Ishikawa (cell line): ENCODE data around the gene NXPH2.

ENCODE experiments used
- CEBPB ChIP-seq: IDR thresholded peaks from 2 replicates; pipeline ENCODE4 v1.6.1; 2012
- CREB1 ChIP-seq: IDR thresholded peaks from 2 replicates; pipeline ENCODE4 v1.6.1; 2012; ENCODE audit warnings: low read depth
- EGR1 ChIP-seq: IDR thresholded peaks from 2 replicates; pipeline ENCODE4 v1.6.1; 2012
- EP300 ChIP-seq: IDR thresholded peaks from 2 replicates; pipeline ENCODE4 v1.6.1; 2012; ENCODE audit warnings: borderline replicate concordance
- FOXM1 ChIP-seq: IDR thresholded peaks from 2 replicates; pipeline ENCODE4 v1.6.1; 2012; ENCODE audit warnings: low read depth, borderline replicate concordance
- NFIC ChIP-seq: IDR thresholded peaks from 2 replicates; pipeline ENCODE4 v1.6.1; 2012
- RAD21 ChIP-seq: IDR thresholded peaks from 2 replicates; pipeline ENCODE4 v1.6.1; 2012; ENCODE audit warnings: low read depth
- TAF1 ChIP-seq: IDR thresholded peaks from 2 replicates; pipeline ENCODE4 v1.6.1; 2012; ENCODE audit warnings: low read depth, mild to moderate bottlenecking
- TCF12 ChIP-seq: IDR thresholded peaks from 2 replicates; pipeline ENCODE4 v1.6.1; 2012; ENCODE audit warnings: low read depth
- TEAD4 ChIP-seq: IDR thresholded peaks from 2 replicates; pipeline ENCODE4 v1.6.1; 2012
- YY1 ChIP-seq: IDR thresholded peaks from 2 replicates; pipeline ENCODE4 v1.6.1; 2012; ENCODE audit warnings: low read depth
- ZBTB7A ChIP-seq: IDR thresholded peaks from 2 replicates; pipeline ENCODE4 v1.6.1; 2012; ENCODE audit warnings: low read depth
- TF ChIP-seq, protein P1 (sequence below): IDR thresholded peaks from 2 replicates; pipeline ENCODE4 v1.6.1; 2012; ENCODE audit warnings: low read depth, mild to moderate bottlenecking
- TF ChIP-seq, protein P2 (sequence below): IDR thresholded peaks from 2 replicates; pipeline ENCODE4 v1.6.1; 2012
- TF ChIP-seq, protein P3 (sequence below): IDR thresholded peaks from 2 replicates; pipeline ENCODE4 v1.6.1; 2012

The NXPH2 gene

DNA sequence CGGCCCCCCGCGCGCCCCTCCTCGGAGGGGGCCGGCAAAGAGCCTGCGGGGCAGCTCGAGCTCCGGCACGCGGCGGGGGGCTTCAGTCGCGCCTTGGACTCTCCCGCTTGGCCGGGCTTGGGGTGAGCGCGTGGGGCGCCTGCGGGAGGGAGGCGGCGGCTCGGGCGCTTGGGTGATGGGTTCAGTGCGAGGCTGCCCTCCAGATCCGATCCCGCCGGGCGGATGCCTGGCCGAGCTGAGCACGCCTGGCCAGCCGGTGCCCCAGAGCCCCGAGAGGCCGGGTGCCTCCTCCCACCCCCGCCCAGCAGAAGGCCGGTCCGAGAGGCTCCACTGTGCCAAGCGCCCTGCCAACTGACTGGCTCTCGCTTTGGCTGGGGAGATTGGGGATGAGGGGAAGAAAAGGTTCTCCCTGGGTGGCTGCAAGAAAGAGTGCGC lies 273 bp upstream of the NXPH2 start:
- no peak for TF ChIP-seq CREB1
- no peak for TF ChIP-seq ZBTB7A
- TF ChIP-seq RAD21: no peak
- TF ChIP-seq FOXM1: no peak
- TF ChIP-seq TCF12: no peak
- TF ChIP-seq, protein P1, sequence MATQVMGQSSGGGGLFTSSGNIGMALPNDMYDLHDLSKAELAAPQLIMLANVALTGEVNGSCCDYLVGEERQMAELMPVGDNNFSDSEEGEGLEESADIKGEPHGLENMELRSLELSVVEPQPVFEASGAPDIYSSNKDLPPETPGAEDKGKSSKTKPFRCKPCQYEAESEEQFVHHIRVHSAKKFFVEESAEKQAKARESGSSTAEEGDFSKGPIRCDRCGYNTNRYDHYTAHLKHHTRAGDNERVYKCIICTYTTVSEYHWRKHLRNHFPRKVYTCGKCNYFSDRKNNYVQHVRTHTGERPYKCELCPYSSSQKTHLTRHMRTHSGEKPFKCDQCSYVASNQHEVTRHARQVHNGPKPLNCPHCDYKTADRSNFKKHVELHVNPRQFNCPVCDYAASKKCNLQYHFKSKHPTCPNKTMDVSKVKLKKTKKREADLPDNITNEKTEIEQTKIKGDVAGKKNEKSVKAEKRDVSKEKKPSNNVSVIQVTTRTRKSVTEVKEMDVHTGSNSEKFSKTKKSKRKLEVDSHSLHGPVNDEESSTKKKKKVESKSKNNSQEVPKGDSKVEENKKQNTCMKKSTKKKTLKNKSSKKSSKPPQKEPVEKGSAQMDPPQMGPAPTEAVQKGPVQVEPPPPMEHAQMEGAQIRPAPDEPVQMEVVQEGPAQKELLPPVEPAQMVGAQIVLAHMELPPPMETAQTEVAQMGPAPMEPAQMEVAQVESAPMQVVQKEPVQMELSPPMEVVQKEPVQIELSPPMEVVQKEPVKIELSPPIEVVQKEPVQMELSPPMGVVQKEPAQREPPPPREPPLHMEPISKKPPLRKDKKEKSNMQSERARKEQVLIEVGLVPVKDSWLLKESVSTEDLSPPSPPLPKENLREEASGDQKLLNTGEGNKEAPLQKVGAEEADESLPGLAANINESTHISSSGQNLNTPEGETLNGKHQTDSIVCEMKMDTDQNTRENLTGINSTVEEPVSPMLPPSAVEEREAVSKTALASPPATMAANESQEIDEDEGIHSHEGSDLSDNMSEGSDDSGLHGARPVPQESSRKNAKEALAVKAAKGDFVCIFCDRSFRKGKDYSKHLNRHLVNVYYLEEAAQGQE: no peak
- TF ChIP-seq YY1: no peak
- TF ChIP-seq TAF1: no peak
- TF ChIP-seq, protein P2, sequence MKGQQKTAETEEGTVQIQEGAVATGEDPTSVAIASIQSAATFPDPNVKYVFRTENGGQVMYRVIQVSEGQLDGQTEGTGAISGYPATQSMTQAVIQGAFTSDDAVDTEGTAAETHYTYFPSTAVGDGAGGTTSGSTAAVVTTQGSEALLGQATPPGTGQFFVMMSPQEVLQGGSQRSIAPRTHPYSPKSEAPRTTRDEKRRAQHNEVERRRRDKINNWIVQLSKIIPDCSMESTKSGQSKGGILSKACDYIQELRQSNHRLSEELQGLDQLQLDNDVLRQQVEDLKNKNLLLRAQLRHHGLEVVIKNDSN: no peak
- no peak for TF ChIP-seq NFIC
- TF ChIP-seq, protein P3, sequence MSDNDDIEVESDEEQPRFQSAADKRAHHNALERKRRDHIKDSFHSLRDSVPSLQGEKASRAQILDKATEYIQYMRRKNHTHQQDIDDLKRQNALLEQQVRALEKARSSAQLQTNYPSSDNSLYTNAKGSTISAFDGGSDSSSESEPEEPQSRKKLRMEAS: no peak
- no peak for TF ChIP-seq TEAD4
- TF ChIP-seq EGR1: no peak
- TF ChIP-seq EP300: no peak
- TF ChIP-seq CEBPB: no peak

DNA sequence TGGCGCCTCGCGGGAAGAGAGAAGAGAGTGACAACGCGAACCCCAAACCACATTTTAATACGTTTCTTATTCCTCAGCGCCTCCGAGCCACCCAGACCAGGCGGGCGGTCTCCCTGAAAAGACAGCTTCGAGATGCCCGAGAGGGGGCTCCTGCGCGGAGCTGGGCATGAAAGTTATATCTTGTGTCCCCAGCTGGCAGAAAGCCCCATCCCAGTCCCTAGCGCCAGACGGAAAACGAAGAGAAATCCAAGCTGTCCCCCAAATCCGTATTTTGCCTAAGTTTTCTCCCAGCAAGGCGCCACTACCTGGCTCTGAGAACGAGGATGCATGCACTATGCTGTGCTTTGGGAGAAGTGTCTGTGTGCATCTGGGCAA lies 797 bp downstream of the NXPH2 start:
- TF ChIP-seq, protein P1: no peak
- no peak for TF ChIP-seq FOXM1
- TF ChIP-seq, protein P3: no peak
- no peak for TF ChIP-seq TCF12
- TF ChIP-seq RAD21: no peak
- TF ChIP-seq CREB1: no peak

DNA sequence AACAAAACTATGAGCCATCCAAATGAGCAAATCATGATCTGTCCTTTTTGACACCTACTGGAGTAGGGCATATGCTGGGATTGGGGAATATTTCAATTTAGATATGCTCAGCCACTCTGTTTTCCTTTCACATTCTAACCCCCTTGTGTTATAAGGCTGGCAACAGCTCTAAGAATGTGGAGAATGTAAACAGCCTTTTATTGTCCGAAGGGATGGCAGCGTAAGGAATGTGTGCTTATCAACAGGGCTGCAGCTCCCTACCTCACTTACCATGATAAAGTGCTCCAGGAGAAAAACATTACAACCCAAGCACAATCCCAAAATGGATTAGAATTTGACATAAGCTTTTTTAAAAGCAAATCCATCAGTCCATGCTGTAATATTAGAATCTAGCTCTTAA lies 2.2 kb downstream of the NXPH2 start:
- TF ChIP-seq, protein P3: no peak
- TF ChIP-seq TEAD4: peak; percentile 89

DNA sequence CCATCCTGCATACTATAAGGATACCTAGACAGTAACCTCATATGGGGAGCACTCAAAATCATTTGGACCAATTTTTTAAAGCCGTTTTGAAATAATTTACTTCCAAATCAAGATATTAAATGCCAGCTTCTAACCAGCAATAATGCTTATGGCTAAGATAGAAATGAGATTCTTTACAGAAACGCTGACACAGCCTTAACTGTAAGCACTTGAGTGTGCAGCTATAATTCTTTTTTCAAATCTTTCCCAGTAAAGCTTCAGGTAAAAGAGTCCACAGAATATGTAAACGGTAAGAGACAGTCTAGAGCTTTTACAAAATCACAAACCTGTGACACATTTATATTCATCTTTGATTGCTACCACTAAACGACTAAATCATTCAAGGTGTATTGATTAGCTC lies 4.5 kb downstream of the NXPH2 start:
- TF ChIP-seq ZBTB7A (no peak), RAD21 (no peak), NFIC (no peak), EP300 (no peak)

DNA sequence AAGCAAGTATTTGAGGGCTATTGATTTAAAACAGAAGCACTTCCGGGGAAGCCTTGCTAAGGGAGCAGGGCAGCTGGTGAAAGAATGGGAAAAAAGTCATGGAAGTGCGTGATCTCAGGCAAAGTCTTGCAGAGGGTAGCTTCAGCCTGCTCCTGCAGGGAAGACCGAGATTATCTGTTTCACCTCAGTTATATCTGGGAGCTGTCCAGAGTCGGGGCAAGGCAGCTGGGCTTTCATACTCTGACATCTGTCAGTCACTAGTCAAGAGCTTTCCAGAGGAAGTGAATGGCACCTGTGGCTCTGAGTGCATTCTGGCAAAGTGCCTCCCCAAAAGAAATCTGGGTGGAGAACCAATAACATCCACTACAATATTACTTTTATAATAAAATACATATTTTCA lies 8.7 kb downstream of the NXPH2 start:
- TF ChIP-seq, protein P1: peak; percentile 54
- TF ChIP-seq CREB1 (no peak), FOXM1 (no peak), YY1 (no peak), TAF1 (no peak), TEAD4 (no peak)

DNA sequence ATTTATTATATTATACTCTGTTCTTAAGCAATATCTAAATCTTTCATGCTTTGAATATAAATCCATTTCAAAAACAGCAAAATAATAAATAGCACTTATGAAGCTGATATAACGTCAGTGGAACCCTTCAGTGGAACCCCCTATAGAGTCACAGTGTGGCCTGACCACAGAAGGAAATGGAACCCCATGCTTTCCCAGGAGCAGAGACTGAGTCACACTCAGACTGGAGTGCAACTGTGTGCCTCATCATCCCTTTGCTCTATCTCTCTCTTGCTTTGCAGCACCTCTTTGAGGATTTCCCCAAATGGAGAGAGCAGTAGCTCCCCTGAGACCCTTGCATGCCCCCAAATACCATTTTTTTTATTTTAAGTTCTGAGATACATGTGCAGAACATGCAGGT lies 13.1 kb downstream of the NXPH2 start:
- TF ChIP-seq EGR1 (no peak), TCF12 (no peak), NFIC (no peak)
- TF ChIP-seq, protein P2: no peak
